Upper lobe of left lung (tissue), 4 donors: Measurements from ENCODE around the gene TMEM14C.

Source experiments
- EP300 ChIP-seq, 4 donors: sonication (generic); formaldehyde crosslinking; IDR thresholded peaks; one replicate each; pipeline ENCODE4 v1.5.1; 2017; ENCODE audit warnings: antibody characterized with exemption in 4 of 4, control low read depth in 2 of 4
- POLR2A ChIP-seq, 4 donors: fragments of 450-650 bp; IDR thresholded peaks; one replicate each; pipeline ENCODE4 v1.5.1; 2016 to 2017; ENCODE audit warnings: antibody characterized with exemption in 4 of 4, mild to moderate bottlenecking in 2 of 4
- POLR2AphosphoS5 ChIP-seq, 2 donors: sonication (generic); formaldehyde crosslinking; IDR thresholded peaks; one replicate each; pipeline ENCODE4 v1.5.1; 2017; ENCODE audit warnings: antibody characterized with exemption in 2 of 2
- TF ChIP-seq, protein P1 (sequence below), 6 experiments: fragments of 450-650 bp in 4 of 6; fragments of 200-600 bp in 2 of 6; sonication (generic) in 2 of 6; IDR thresholded peaks; one replicate each; pipeline ENCODE4 v1.5.1; 2016 to 2019; ENCODE audit warnings: antibody characterized with exemption in 6 of 6

DNA sequence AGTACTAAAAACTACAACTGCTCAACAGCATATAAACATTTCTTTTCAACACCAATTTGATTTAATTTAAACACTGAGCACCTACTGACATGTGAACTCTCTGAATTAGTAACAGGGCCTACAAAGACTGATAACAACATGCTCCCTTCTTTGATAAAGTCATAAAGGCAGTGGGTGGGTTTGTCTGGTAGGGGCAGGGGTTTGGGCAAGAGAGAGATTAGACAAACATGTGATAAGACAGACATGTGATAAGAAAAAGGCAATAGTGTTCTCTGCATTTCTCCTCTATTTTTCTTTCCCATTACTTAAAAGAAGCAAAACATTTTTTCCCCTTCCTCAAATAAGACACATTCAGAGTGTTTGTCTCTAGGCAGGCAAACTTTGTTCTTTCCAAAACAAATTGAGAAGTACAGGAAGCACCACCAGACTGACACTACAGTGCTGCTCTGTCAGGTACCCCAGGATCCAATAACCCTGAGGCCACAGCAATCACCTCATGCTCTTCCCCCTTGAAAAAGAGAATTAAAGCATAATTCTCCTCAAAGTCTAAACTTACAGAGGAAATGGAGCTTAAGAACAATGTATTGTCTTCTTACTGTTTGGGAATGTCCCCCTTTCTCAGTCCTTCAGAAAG, 40.4 kb upstream of the TMEM14C start:
- TF ChIP-seq EP300 (IDR thresholded peaks at IDR 0.05) (no peak), POLR2AphosphoS5 (IDR thresholded peaks at IDR 0.05) (no peak), POLR2A (IDR thresholded peaks at IDR 0.05) (no peak)
- TF ChIP-seq, protein P1, sequence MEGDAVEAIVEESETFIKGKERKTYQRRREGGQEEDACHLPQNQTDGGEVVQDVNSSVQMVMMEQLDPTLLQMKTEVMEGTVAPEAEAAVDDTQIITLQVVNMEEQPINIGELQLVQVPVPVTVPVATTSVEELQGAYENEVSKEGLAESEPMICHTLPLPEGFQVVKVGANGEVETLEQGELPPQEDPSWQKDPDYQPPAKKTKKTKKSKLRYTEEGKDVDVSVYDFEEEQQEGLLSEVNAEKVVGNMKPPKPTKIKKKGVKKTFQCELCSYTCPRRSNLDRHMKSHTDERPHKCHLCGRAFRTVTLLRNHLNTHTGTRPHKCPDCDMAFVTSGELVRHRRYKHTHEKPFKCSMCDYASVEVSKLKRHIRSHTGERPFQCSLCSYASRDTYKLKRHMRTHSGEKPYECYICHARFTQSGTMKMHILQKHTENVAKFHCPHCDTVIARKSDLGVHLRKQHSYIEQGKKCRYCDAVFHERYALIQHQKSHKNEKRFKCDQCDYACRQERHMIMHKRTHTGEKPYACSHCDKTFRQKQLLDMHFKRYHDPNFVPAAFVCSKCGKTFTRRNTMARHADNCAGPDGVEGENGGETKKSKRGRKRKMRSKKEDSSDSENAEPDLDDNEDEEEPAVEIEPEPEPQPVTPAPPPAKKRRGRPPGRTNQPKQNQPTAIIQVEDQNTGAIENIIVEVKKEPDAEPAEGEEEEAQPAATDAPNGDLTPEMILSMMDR (IDR thresholded peaks at IDR 0.05), result no peak
